ENCODE data around the gene TNFRSF25. TPM values are rescaled to one million over a fixed set of nuclear protein-coding genes. Genes with fewer than 3 reads are reported as not detected.

The TNFRSF25 gene
- total and polyA plus RNA-seq, 2 of the 8 experiments (the other 6 are each of a cell fraction or from before 2014, with no cell fraction given) = 10.7 to 19.5 TPM

DNA sequence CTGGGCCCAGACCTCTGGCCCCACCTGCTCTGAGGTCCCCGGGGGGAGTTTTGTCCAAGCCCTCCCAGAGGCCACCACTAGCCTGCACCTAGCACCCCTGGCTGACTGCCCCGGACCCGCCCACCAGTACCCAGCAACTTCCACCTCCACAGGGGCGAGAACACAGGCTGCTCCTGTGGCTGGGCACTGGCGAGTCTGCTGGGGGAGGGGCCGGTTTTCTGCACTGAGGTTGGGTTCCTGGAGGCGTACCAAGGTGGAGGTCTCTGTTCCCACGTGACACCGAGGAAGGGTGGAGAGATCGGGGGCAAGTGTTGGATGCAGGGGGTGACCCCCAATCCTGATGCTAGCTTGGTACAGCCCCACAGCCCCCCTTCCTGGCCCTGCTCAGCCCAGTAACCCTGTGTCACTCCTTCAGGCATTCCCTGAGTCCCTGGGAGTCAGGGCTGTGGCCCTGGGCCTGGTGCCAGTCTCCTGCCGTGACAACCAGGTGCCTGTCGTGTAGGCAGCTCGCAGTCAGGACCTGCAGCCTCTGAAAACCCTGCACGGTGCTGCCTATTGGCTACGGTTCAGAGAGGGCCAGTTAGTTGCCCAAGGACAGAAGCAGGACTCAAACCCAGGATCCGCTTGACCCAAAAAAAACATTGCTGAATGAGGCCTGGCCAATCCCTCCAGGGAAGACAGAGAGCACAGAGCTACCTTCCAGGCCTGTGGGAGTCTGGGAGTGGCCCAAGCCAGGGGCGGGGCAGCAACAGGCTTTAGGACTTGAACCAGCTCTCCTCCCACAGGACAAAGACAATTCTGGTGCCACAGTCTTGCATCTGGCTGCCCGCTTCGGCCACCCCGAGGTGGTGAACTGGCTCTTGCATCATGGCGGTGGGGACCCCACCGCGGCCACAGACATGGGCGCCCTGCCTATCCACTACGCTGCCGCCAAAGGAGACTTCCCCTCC is 38.3 kb downstream of the TNFRSF25 start:
- no peak overlapping the region for H3K27ac ChIP-seq (ENCODE audit: low read depth, low read length)
- POLR2A ChIA-PET (ENCODE audit: partially characterized antibody) = no interaction called here

More for the DNA sequence above, 38.3 kb downstream of the TNFRSF25 start:
- Histone ChIP-seq H2BK20ac (ENCODE audit: low read length) (0 out of 2 replicates have a peak overlapping the region, but pooled peaks have one; percentile 61), H3K9me3 (ENCODE audit: insufficient read depth in 2 of 2, low read depth in 1 of 2, low read length in 1 of 2) (no peaks in the 10 kb centered on the region), H3K4ac (replicated peaks; ENCODE audit: insufficient read length, low read depth, low read length) (no peak overlapping the region), H3K79me2 (ENCODE audit: control insufficient read depth in 1 of 2, insufficient read depth in 2 of 2, low read length in 2 of 2) (no peaks in the 10 kb centered on the region), H3K4me2 (ENCODE audit: insufficient read depth in 1 of 2, low read depth in 2 of 2, low read length in 2 of 2) (no peak overlapping the region), H4K5ac (ENCODE audit: insufficient read length, low read depth, low read length) (no peak overlapping the region), H3K14ac (ENCODE audit: insufficient read length) (no peak overlapping the region), H3K4me3 (ENCODE audit: extremely low read depth in 1 of 4, insufficient read depth in 2 of 4, low read depth in 3 of 4, low read length in 4 of 4) (no peak overlapping the region), H2AFZ (ENCODE audit: low read length) (no peak overlapping the region), H3K23me2 (ENCODE audit: low read depth, low read length) (peaks cover 6% of the 10 kb centered on the region; the same call in 1 of the 2 replicates), H2AK5ac (ENCODE audit: low read depth, low read length) (no peak overlapping the region), H4K20me1 (replicated peaks in 1 of 2; ENCODE audit: control insufficient read depth in 1 of 2, insufficient read depth in 2 of 2, low read length in 2 of 2) (peaks cover 0 to 7% of the 10 kb centered on the region in 2 experiments), H4K91ac (replicated peaks; ENCODE audit: insufficient read length, low read length) (no peak overlapping the region), H3K56ac (replicated peaks; ENCODE audit: insufficient read length, low read depth, low read length) (no peak overlapping the region), H4K8ac (ENCODE audit: extremely low read depth, insufficient read depth, low read length) (0 out of 2 replicates have a peak overlapping the region, but pooled peaks have one; percentile 59), H2BK120ac (replicated peaks; ENCODE audit: low read depth, low read length) (no peak overlapping the region), H3K18ac (ENCODE audit: extremely low read depth, low read length) (no peak overlapping the region), H2BK15ac (ENCODE audit: low read length) (no peak overlapping the region), H3K79me1 (ENCODE audit: low read depth, low read length) (no peaks in the 10 kb centered on the region), H2BK12ac (ENCODE audit: low read depth, low read length) (no peak overlapping the region; the same call in 1 of the 2 replicates), H3K4me1 (replicated peaks in 1 of 4; ENCODE audit: control insufficient read depth in 3 of 4, insufficient read depth in 4 of 4, low read length in 3 of 4) (peaks cover 0 to 24% (median 9%) of the 10 kb centered on the region in 4 experiments; a peak in 5 of 7 replicates), H3K36me3 (ENCODE audit: control insufficient read depth in 2 of 4, insufficient read depth in 4 of 4, low read length in 3 of 4) (peaks cover 0 to 5% (median 0%) of the 10 kb centered on the region in 4 experiments; a peak in 1 of 8 replicates), H3K23ac (ENCODE audit: insufficient read length) (no peak overlapping the region), H3K9ac (replicated peaks in 1 of 4; ENCODE audit: extremely low read depth in 1 of 4, low read depth in 3 of 4, low read length in 3 of 4) (no peak overlapping the region), H2BK5ac (ENCODE audit: low read depth, low read length) (no peak overlapping the region), H3K27me3 (replicated peaks in 1 of 4; ENCODE audit: control insufficient read depth in 3 of 4, extremely low read depth in 1 of 4, insufficient read depth in 3 of 4, low read length in 3 of 4) (peaks cover 29 to 47% (median 41%) of the 10 kb centered on the region in 4 experiments)
- no peak for DNase-seq (ENCODE audit: low read depth in 1 of 2, low spot score in 2 of 2)
- WGBS, 2 experiments (ENCODE audit: extremely low coverage in 1 of 2, insufficient coverage in 1 of 2, insufficient read length in 1 of 2, insufficient replicate concordance in 2 of 2, low coverage in 1 of 2, low lambda C conversion rate in 2 of 2, missing lambda C conversion rate in 1 of 2) = 94% methylated on average over 26 of the region's 26 CpGs; no CpG with 5 or more reads in 1 of the 2 experiments
- no peak for FAIRE-seq
- CTCF ChIA-PET (ENCODE audit: partially characterized antibody) = interaction anchor here (0.6 to 2.9 kb wide), 9 partner anchors 9 to 181 kb away, joined by 3 to 42 read pairs (median 3); no protein-coding TSS in a partner anchor
- no peak for TF ChIP-seq CHD2 (IDR thresholded peaks at IDR 0.05; ENCODE audit: low read length)
- no peak for TF ChIP-seq JUND (IDR thresholded peaks at IDR 0.05; ENCODE audit: low read length)
- TF ChIP-seq TAF7 (optimal IDR thresholded peaks at IDR 0.05; ENCODE audit: borderline replicate concordance, low read depth, low read length) = no peak
- TF ChIP-seq CREB1 (IDR thresholded peaks at IDR 0.05) = no peak
- TF ChIP-seq ZNF274 (IDR thresholded peaks at IDR 0.05; ENCODE audit: borderline replicate concordance, extremely low read depth, low read length) = no peak
- TF ChIP-seq JUN (IDR thresholded peaks at IDR 0.05; ENCODE audit: low read depth, low read length) = no peak
- no peak for TF ChIP-seq EGR1 (IDR thresholded peaks at IDR 0.05; ENCODE audit: borderline replicate concordance, low read depth, low read length)
- no peak for TF ChIP-seq SRF (IDR thresholded peaks at IDR 0.05; ENCODE audit: low read depth, low read length)
- TF ChIP-seq BCL11A (IDR thresholded peaks at IDR 0.05; ENCODE audit: low read depth in 2 of 2, low read length in 2 of 2) = no peak

Measured in H1 (cell line).